Kidney tubule cell (primary cell): ENCODE results near the gene SEC14L5.
"Not testable (repeated sequence)": the region's sequence is repeated elsewhere in the genome, so short reads cannot be mapped to it uniquely, and the experiment has no call there.

Experiments
- DNase-seq: peaks from one replicate; pipeline ENCODE4 v3.0.0-alpha.2; 2018; ENCODE audit warnings: low spot score

SEC14L5 gene

DNA sequence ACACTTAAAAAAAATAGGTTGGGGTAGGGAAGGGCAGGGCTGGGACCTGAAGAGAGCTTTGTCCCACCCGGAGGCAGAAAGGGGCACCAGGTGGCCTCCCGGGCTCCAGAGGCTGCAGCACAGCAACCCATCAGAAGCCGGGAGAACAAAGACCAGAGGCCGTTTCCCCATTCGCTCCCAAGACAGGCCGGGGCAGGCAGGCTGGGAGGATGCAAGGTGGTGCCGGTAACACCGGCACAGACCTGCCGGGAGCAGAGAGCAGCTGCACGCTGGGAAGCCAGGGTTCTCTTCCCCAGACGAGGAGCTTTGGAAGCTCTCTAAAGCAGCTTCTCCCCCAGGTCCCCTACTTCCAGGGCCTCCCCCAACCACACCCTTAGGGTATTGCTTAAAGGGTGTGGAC is 26.7 kb upstream of the SEC14L5 start:
- no peak for DNase-seq

DNA sequence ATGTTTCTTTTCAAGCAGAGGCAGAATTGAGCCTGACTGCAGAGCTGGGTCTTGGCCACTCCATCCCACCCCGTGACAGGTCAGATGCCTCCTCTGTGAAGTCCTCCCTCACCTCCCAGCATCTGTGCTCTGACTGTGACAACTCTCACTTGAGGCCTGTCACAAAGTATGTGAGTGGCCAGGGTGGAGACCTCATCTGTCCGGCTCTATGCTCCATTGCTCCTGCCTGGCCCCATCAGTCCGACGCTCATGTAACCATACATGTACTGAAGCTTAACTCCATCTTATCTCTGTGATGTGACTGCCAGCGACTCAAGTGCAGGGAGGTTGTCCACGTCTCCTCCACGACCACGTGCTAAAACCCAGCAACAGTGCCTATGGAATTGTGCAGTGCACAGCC is 24.7 kb upstream of the SEC14L5 start:
- no peak for DNase-seq

DNA sequence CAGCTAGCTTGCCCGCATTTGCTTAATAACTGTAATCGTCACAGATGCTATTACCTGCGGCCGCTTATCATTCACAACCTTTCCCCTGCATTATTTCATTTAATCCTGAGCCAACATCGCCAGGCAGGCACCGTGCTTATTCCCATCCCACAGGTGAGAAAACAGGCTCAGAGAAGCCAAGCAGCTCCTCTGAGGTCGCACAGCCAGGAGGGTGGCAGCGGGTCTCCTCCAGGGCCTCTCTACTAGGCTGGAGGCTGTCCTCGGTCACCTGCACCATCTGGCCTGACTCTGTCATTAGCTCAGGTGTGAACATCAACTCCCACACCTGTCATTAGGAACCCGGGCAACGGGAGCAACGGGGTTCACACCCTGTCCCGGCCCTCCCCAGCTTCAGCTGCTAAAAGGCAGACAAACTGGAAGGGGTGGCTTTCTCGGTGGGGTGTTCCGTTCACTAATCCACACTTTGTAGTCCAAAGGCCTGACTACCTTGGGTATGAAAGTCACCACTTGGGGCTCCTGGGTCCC is 24.2 kb upstream of the SEC14L5 start:
- DNase-seq: no peak

DNA sequence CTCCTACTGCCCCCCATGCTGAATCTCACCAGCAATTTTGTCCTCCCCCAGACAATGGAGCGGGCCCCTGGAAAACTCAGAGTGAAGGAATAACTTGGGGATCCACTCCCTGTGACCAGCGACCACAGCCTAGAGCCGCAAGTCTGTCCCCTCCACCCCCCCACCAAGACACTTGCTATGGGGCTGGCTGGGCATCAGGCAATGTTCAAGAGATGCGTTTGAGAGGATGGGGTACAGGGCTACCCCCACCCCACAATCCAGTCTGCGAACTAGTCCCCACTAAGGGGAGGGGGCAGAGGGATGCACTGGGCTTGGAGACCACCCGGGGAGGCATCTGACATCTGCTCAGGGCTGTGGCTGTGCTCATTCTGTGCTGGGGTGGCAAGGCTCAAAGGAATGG is 23.5 kb upstream of the SEC14L5 start:
- no peak for DNase-seq

DNA sequence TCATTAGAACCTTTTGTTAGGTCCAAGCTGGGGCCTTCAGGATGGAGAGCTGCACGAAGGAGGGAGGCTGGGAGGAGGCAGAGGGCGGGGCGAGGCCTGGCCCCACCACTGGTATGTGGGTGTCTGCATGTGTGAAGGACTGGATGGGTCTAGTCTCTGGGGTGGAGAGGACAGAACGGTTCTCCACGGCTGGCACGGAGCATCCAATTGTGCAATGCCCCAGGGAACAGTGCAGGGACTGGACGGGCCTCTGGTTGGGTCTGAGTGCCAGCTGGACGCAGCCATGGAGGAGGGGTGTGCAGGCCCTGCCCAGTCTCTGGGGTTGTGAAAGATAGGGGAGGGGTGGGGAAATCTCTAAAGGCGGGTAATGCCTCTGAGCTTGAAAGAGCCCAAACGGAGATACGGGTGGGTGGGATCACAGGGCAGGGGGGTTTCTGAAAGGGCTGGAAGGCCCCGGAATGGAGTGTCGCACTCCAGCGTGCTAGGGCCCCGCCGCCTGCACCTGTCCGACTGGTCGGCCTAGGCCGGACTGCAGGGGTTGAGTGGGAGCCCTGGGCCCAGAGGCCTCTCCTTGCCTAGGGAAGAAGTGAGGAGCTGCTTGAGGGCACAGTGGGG is 22.8 kb upstream of the SEC14L5 start:
- no peak for DNase-seq

DNA sequence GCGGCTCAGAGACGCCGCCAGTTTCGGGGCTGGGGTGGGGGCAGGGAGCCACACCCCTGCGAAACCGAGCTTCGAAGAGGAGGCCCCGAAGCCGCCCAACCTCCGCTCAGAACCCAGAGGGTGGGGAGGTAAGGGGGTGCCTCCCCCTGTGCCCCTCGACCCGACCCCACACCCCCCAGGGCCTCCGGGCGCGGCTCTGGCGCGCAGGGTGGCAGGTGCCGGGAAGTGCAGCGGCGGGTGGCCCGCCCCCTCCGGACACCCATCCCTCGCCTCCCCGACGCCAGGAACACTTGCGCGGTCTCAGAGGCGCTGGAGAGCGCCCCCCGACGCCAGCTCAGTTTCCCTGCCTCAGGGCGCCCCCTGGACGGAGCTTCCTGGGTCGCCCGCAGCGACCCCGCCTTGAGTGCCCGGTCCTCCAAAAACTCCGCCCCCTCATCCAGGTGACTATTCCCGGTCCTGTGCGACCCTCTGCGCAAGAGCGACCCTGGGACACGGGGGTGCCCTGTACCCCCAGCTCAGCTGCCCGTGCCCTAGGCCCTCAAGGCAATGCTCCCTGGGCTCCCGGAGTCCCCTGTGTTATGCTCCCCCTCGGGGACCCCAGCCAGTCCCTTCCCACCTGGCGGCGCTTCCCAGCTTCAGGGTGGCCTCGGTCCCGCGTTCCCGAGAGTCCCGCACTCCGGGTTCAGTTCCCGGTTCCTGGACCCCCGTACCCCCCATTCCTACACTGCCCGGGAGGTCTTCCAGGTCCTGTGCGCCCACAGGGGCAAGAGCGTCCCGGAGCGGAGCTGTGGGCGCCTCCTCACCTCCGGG is 21.7 kb upstream of the SEC14L5 start:
- peak; percentile 57 for DNase-seq

DNA sequence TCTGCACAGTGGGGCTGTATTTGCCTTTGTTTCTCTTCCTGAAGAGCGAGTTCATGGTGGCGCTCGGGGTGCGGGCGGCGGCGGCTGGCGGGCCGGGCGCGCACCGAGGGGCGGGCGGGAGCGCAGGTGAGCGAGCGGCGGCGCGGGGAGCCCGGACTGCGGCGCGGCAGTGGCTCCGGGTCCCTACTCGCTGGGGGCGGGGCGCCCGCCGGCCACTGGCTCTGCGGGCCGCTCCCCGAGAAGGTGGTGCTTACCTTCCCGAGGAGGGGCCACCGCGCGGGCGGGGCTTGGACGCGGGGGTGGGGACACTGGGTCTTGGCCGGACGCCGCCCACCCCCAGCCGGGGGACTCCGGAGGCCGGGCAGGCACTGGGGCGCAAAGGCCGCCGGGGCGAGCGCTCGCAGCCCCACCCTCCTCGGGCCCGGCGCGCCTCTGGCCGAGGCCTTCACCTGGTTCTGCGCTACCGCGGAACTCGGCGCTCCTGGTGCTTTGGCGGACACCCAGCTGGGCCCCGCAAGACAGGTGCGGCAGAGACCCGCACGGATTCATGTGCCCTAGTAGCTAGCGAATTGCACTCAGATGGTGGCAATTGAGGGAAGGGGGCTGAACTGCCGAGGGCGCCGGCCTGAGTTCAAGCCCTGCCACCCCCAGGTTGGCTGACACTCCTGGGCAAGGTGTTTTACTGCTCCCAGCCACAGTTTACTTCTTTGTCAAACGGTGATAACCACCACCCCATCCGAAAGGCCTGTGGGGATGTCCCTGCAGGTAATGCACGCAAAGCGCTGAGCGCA is 20.9 kb upstream of the SEC14L5 start, which contains the start of gene PPL:
TSS of gene PPL (minus strand) at position 158 of the 791 bp plus-strand sequence. CDS start at position 55, 103 bp downstream.
- DNase-seq: peak; percentile 91

DNA sequence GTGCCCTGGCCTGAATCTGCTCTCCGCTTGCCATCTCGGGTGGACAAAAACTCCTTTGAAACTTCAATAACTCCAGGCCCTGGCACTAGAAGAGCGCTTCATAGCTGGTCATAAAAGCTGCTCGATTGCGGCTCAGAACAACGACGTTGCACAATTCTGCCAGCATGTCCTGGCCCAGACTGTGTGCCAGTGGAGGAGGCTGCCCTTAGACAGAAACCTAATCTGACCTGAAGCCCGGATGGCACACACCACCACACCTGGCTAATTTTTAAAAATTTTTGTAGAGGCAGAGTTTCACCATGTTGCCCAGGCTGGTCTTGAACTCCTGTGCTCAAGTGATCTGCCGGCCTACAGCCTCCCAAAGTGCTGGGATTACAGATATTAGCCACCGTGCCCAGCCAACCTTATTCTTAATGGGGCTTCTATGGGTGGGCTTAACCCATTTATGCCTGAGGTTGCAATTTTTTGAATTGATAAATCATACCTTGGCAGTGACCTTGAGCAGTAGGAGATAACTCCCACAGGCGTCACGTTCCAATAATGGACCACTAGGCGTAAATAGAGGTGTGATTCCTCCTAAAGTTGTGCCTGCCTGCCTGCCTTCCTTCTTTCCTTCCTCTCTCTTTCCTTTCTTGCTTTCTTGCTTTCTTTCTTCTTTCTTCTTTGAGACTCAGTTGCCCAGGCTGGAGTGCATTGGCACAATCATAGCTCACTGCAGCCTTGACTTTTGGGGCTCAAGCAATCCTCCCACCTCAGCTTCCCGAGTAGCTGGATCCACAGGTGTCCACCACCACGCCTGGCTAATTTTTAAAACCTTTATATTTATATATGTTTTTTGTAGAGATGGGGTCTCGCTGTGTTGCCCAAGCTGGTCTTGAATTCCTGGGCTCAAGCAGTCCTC is 20.1 kb upstream of the SEC14L5 start:
- no peak for DNase-seq

DNA sequence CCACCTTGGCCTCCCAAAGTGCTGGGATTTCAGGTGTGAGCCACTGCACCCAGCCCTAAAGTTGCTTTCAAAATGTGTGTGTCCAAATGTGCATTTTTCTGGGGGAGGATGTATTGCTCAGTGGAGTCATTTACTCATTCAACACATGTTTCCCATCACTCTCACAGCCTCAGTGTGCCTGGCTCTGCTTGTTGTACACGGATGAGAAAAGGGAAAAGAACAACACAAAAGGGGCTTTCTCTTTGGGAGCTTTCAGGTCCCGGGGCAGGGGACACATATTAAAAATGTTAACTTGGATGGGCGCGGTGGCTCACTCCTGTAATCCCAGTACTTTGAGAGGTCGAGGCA is 19.5 kb upstream of the SEC14L5 start:
- no peak for DNase-seq

DNA sequence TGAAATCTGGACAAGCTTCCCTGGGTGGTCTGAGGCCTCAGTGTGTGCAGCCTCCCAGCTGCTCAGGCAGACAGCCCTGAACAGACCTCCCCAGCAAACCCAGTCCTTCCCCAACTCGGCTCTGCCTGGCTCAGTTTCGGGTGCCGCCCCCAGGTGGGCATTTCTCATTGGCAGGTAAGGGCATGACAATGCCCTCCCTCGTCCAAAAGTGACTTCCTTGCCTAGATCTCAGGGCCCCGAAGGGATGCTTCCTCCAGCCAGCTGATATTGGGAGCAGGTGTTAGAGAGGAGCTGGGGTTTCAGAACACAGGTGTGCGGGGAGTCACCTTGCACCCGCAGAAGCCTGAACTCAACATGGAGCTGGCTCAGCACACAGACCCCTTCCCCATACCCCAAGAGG is 17.4 kb upstream of the SEC14L5 start:
- DNase-seq: no peak

DNA sequence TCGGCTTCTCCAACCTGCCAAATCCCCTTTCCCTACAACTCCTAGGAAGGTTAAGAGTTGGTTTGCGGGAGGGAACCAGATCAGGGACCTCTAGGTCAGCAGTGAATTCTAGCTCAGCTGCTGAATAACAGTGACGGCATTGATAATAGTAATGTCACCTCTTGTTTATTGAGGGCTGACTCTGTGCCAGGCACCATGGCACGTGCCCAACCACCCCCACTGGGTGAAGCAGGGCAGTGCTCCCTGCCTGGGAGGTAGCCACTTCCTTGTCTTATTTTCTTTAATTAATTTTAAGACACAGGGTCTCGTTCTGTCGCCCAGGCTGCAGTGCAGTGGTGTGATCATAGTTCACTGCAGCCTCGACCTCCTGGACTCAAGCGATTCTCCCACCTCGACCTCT is 15.6 kb upstream of the SEC14L5 start:
- DNase-seq: no peak

DNA sequence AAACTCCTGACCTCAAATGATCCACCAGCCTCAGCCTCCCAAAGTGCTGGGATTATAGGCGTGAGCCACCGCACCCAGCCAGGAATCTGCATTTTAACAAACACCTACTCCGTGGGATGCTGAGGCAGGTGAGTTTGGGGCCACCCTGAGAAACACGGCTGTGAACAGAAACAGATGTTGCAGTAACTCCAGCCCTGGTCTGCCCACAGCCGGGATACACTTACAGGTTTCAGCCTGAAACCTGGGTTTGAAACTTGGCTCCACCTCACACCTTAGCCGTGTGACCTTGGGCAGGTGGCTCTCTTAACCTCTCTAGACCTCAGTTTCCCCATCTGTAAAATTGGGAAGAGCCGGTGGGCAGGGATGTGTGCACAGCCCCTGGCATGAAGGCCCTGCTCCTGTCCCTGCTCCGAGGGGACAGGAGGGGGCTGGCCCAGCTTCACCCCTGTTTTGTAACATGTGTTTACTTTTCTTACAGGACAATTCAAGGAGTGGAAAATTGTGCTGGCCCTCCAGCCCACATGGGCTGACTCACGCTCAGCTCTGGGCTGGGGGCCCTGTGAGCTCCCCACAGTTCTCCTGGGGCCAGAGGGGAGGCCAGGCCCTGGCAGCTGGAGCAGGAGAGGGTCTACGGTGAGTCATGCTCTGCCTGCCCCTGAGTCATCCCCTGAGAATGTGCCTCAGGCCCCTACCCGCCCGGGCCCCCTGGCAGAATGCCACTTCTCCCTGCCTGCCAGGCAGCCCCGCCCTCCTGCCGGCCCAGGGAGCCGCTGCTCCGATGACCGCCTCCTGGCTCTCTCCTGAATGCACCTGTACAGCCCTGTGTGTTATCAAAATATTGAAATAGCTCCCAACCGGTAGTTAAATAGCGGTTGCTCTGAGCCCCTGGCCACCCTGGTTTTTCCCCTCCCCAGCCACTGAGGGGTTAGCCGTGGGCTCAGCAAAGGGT is 13.5 kb upstream of the SEC14L5 start:
- peak; percentile 98 for DNase-seq

DNA sequence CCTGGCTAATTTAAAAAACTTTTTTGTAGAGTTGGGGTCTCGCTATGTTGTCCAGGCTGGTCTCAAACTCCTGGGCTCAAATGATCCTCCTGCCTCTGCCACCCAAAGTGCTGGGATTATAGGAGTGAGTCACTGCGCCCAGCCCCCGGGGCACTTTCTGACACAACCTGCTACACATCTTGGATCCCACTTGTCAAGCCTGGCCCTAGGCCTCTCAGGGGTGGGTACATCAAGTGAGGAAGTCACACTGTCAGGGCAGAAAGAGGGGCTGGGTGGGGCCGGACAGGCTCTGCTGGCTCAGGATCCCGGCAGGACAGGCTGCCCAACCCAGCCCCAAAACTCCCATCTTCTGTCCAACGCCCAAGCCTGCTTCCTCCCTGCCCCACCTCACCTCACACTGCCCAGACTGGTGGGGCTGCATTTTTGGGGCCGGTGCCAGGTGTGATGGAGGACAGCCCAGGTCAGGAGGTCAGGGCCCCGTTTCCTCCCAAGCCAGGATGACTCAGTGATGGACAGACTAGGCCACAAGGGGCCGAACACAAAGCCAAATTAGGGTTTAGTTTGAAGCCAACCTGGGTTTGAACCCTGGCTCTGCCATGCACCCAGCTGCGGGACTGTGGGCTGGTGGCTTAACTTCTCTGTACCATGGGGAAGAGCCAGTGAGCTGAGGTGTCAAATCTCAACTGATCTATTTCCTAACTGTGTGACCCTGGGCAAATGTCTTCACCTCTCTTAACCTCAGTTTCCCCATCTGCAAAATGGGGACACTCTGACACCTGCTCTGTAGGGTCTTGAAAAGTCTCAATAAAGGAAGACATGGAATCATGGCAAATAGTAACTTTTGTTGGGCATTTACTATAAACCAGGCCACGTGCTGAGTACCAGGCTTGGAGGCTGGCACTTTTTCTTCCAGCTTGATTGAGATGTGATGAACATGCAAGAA is 12.3 kb upstream of the SEC14L5 start:
- DNase-seq: peak; percentile 74

DNA sequence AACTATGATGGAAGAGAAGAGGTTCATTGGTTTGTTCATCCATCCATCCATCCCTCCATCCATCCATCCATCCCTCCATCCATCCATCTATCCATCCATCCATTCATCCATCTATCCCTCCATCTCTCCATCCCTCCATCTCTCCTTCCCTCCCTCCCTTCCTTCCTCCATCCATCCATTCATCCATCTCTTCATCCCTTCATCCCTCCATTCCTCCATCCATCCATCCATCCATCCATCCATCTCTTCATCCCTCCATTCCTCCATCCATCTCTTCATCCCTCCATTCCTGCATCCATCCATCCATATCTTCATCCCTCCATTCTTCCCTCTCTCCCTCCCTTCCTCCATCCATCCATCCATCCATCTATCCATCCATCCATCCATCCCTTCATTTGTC is 11.2 kb upstream of the SEC14L5 start:
- DNase-seq: no peak

DNA sequence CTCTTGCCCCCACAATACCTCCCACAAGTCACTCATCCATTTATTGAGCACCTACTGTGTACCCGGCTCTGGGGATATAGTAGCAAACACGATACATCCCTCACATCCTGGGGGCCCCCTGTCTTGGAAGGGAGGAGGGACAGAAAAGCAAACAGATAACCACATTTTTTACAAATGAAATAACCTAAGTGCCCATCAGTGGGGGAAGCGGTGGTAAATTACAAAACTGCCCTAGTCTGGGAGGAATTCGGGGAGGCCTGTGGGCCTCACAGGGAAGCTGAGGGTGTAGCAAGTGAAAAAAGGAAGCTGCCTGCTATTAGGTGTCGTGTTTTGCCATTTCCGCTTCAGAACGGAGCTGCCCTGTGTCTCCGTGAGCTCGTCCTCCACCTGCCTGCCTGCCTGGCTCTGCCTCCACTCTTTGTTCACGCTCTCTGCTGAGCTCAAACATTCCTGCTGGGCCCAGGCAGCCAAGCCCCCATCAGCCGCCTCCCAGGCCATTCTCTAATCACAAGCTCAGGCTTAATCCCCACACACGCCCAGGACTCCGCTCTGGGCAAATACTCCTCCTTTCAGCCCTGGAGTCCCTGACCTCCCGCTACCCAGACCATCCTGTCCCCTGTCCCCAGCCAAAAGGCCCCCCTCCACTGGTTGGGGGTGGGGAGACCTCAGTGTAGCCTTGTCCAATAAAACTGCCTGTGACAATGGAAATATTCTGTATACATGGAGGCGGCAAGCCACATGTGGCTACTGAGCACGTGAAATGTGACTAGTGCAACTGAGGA is 10.2 kb upstream of the SEC14L5 start:
- DNase-seq: no peak

DNA sequence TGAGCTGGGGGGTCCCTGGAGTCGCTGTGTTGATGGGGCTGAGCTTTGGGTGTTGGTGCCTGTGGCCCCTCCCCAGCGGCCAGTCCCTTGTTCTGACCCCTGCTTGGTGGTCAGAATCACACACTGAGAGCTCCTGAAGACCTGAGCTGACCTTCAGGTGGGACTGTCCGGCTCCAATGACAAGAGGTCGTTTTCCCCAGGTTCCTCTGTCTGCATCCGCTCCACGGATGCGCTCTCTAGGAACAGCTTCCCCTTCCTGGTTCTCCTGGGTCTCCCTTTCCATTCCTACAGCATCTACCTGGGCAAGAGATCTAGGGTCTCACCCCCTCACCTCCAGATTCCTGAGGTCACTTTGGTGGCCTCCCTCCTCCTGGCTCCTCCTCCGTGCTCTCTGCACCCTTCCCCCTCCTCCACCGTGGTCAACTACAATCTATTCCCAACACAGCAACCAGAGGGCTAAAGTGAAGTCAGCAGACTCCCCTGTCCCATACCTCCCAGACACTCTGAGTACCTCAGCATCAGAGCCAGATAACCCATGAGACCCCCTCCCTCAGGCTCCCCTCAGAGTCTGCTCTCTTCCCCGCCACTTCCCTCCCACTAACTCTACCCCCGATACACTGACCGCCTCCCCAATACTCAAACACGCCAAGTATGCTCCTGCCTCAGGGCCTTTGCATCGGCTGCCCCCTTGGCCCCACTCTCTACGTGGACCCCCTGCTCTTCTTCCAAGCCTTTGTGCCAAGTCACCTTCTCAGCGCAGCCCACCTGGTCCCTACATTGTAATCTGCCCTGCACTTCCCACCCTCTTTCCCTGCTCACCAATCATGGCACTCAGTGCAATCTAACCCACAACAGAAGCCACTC is 9.0 kb upstream of the SEC14L5 start:
- DNase-seq: no peak

DNA sequence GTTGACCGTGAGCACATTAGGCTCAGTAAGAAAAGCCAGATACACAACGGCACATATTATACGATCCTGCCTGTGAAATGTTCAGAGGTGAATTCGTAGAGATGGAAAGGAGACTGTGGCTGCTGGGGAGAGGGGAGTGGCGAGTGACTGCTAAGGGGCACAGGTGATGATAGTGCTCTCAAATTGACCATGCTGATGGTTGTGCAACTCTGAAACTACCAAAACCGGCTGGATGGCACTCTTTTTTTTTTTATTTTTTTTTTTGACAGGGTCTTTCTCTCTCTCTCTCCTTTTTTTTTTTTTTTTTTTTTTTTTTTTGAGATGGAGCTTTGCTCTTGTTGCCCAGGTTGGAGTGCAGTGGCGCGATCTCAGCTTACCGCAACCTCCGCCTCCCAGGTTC is 8.1 kb upstream of the SEC14L5 start:
- no peak for DNase-seq

DNA sequence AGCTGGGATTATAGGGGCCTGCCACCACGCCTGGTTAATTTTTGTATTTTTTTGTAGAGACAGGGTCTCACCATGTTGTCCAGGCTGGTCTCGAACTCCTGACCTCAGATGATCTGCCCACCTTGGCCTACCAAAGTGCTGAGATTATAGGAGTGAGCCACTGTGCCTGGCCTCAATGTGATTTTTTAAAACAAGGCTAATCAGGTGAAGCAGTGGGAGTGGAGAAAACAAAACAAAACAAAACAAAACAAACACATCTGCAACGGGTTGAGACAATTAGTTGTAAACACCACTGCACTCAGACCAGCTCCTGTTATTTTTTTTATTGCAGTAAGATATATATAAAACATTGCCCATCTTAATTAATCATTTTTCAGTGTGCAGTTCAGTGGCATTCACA is 6.5 kb upstream of the SEC14L5 start:
- not testable (repeated sequence) for DNase-seq
